ENCODE results near the gene DACT3. TPM values are rescaled to one million over a fixed set of nuclear protein-coding genes. Genes with fewer than 3 reads are reported as not detected.

DACT3 gene
- polyA plus RNA-seq, 1 experiment, result 7.1 TPM

DNA sequence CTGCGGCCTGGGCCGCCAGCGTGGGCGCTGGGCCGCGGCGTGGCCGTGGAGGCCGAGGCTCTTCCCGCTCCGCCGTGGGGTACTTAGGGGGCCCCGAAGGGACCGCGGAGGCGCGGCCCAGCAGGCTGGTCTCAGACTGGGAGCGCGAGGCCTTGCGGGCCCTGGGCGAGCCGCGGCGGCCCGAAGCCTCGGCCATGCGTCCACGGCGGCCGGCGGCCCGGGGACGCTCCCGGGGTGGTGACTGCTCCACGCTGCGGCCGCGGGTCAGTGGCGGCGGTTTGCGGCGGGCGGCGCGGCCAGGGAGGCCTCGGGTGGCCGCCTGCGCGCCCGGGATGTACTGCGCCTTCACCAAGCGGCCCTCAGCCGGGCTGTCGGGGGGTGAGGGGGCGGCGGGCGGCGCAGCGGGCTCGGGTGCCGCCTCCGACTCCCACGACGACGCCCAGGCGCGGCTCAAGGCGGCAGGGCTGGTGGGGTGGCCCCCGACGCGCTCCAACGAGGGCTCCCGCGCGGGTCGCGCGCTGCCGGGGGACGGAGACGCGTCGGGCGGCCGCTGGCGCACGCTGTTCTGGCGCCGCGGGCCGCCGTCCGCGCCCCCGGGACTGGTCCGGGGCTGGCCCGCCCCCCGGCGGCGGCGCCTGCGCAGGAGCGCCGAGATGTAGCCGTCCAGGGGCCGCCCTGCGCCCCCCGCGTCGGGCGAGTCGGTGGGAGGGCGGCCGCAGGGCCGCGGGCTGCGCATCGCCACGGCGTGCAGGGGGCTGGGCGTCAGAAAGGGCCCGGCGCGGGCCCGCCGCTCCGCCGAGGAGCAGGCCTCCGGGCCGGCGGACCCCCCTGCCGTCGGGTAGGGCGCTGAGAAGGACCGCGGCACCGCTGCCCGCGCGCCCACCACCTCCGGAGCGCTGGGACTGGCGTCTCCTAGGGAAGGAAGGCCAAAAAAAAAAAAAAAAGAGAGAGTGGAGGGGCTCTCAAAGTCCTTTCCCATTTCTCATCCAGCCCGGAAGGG is 11.7 kb downstream of the DACT3 start:
- DNase-seq (ENCODE audit: low read depth), result no peak
- Histone ChIP-seq H3K36me3 (ENCODE audit: control insufficient read depth, insufficient read depth, low read length) (no peaks in the 10 kb centered on the region; the same call in 1 of the 2 replicates), H3K4me3 (ENCODE audit: low read depth, low read length) (no peak overlapping the region), H3K27me3 (ENCODE audit: control insufficient read depth, insufficient read depth, low read length) (no peaks in the 10 kb centered on the region)
- TF ChIP-seq, protein P1, sequence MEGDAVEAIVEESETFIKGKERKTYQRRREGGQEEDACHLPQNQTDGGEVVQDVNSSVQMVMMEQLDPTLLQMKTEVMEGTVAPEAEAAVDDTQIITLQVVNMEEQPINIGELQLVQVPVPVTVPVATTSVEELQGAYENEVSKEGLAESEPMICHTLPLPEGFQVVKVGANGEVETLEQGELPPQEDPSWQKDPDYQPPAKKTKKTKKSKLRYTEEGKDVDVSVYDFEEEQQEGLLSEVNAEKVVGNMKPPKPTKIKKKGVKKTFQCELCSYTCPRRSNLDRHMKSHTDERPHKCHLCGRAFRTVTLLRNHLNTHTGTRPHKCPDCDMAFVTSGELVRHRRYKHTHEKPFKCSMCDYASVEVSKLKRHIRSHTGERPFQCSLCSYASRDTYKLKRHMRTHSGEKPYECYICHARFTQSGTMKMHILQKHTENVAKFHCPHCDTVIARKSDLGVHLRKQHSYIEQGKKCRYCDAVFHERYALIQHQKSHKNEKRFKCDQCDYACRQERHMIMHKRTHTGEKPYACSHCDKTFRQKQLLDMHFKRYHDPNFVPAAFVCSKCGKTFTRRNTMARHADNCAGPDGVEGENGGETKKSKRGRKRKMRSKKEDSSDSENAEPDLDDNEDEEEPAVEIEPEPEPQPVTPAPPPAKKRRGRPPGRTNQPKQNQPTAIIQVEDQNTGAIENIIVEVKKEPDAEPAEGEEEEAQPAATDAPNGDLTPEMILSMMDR (IDR thresholded peaks at IDR 0.05; ENCODE audit: insufficient read depth, low read depth, low read length), result no peak
- POLR2A ChIA-PET, result no interaction called here
- CTCF ChIA-PET, result interaction anchor here (0.7 kb wide), 1 partner anchor 39 kb away, joined by 4 read pairs; no protein-coding TSS in a partner anchor

DNA sequence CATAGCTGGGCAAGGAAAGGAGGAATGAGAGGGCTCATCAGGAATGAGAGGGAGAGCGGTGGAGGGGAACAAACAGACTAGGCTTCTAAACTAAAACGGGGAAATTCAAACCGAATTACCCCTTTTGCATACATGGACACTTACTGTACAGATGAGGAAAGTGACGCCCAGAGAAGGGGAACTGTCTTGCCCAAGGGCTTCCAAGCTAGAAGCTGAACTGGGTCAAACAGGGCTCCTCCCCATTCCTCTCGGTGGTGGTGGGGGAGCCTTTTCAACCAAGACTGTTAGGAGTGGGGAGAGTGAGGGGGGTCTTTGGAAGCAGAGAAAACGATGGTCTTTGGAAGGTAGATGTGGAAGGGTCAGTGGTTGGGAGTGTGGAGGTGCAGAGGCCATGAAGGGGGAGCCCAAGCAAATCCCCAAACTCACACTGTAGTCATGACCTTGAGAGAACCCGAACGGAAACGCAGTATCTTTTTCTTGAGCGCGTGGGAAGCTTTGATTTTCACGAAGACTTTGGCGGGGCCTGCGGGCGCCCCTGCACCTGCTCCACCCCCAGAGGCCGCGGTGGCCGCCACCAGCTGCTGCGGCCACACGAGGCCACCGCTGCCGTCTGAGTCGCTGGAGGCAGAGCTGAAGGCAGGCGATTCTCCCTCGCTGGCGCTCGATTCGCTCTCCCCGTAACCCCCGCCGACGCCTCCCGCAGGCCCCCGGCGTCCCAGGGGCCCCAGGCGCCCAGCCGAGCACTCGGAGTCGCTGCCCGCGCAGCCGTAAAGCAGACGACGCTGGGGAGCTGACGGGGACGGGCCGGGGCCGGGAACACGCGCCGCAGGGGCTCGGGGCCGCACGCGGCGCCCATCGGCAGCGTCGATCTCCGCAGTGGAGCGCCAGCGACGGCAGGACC is 12.7 kb downstream of the DACT3 start:
- TF ChIP-seq, protein P1 (IDR thresholded peaks at IDR 0.05; ENCODE audit: insufficient read depth, low read depth, low read length), result no peak
- ChIA-PET CTCF (interaction anchor here (0.7 kb wide), 1 partner anchor 40 kb away, joined by 4 read pairs; no protein-coding TSS in a partner anchor), POLR2A (no interaction called here)
- DNase-seq (ENCODE audit: low read depth), result no peak
- Histone ChIP-seq H3K4me3 (ENCODE audit: low read depth, low read length) (no peak overlapping the region), H3K27me3 (ENCODE audit: control insufficient read depth, insufficient read depth, low read length) (no peaks in the 10 kb centered on the region), H3K36me3 (ENCODE audit: control insufficient read depth, insufficient read depth, low read length) (no peaks in the 10 kb centered on the region; the same call in 1 of the 2 replicates)

DNA sequence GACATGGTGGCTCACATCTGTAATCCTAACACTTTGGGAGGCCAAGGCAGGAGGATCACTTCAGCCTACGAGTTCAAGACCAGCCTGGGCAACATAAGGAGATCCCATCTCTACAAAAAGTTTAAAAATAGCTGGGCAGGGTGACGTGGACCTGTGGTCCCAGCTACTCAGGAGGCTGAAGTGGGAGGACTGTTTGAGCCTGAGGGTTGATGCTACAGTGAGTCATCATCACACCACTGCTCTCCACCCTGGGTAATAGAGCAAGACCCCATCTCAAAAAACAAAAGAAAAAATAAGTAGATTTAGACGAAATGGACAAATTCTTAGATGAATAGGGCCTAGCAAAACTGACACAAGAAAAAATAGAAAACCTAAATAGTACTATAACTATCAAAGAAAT is 14.6 kb downstream of the DACT3 start:
- DNase-seq (ENCODE audit: low read depth), result no peak
- H3K4me3 ChIP-seq (ENCODE audit: low read depth, low read length), result no peak overlapping the region
- CTCF ChIA-PET, result interaction anchor here (1.0 kb wide), 1 partner anchor 32 kb away, joined by 3 read pairs; no protein-coding TSS in a partner anchor
- TF ChIP-seq, protein P1 (IDR thresholded peaks at IDR 0.05; ENCODE audit: insufficient read depth, low read depth, low read length), result no peak
- POLR2A ChIA-PET, result no interaction called here
- H3K36me3 ChIP-seq (ENCODE audit: control insufficient read depth, insufficient read depth, low read length), result no peaks in the 10 kb centered on the region
- no peaks in the 10 kb centered on the region for H3K27me3 ChIP-seq (ENCODE audit: control insufficient read depth, insufficient read depth, low read length)

DNA sequence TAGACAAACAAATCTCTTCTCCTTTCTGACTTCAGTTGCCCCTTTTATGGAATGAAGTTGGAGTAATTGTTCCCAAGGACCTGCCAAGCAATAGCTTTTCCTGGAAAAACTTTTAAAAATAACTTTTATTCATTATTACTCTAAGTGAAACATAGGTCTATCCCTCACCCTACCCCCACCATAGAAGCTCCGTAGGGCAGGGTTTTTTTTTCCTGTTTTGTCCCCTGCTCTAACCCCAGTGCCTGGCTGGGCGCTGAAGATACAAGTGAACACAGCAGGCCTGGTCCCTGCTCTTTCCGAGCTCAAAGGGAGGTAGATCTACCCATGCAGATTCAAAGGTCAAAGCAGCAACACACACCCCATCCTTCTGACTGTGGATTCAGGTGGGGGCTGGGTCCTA is 16.3 kb downstream of the DACT3 start:
- TF ChIP-seq, protein P1 (IDR thresholded peaks at IDR 0.05; ENCODE audit: insufficient read depth, low read depth, low read length), result no peak
- Histone ChIP-seq H3K36me3 (ENCODE audit: control insufficient read depth, insufficient read depth, low read length) (no peaks in the 10 kb centered on the region), H3K27me3 (ENCODE audit: control insufficient read depth, insufficient read depth, low read length) (no peaks in the 10 kb centered on the region), H3K4me3 (ENCODE audit: low read depth, low read length) (no peak overlapping the region)
- ChIA-PET CTCF (no interaction called here), POLR2A (no interaction called here)
- DNase-seq (ENCODE audit: low read depth), result no peak
